DMS153 treated with DMSO at 0.1 percent for 48 hours (cell line): Measurements from ENCODE around the gene FDXR.

Source experiments
- DNase-seq: peaks from one replicate; lab custom pipeline; 2025; ENCODE audit not compliant: unreplicated experiment; lab: John Stamatoyannopoulos, UW

Gene FDXR

DNA sequence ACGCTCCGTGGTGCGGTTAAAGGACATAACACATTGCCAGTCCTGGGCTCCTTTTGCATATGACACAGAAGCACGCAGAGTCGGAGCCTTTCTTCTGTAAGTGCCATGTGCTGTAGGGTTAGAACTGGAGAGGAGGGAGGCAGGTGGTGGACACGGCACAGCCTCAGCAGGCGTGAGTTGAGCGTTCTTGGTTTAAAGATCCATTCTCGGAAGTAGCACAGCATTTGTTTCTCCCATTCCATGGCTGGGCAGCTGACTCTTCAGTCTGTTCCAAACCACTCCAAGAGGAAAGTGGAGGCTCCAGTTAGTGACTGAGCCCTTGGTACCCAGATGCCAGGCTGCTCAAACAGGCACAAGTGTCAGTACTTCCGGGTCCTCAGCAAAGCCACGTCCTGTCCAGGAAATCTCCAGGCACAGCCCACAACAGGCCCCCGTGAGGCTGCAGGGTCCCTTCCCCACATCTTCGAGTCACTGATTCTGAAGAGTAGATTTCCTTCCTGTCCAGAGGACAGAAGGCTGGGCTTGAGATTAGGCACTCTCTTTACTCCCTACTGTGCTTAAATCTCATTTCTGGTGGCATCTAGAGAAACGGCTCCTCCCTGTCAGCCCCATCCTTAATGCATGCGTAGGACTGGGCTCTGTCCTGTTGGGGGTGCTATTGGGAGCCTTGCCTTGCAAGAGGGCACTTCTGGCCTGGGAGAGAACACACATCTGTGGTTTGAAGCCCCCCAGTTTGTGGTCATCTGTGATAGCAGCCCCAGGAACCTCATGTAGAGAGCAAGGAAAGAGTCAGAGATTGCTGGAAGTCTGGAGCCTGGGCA, 57.0 kb downstream of the FDXR start:
- DNase-seq = no peak

DNA sequence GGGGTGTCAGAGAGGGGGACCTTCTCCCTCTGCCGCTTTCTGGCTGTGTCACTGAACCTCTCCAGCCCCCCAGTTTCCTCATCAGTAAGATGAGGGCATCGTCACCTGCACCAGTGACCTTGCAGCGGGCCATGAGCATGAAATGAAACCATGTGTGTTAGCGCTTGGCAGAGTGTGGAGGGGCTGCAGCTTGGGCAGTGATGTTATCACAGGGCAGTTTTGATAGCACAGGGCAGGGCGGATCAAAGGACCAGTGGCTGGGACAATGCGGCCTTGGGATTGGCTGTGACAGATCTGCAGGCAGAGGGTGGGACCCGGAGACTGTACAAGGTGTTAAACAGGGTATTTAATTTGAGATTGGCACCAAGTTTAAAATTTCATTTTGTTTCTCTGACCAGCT, 57.7 kb downstream of the FDXR start:
- no peak for DNase-seq

DNA sequence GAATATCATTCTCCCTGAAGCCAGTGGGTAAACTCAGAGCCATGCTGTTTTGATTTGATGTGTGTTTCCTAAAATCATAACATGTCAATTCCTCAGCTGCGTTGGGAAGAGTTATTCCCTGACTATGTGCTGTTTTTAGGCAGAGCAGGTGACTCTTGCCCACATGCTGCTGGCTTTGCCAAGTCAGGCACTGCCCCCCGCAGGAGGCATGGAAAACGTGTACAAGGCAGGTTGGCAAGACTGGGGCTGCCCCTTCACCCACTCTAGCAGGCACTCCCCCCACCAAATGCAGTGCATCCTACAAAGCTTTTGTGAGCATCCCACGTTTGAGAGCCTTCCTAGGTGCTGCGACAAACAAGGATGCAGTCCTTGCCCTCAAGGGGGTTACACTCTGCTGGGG, 58.3 kb downstream of the FDXR start:
- no peak for DNase-seq
